ENCODE measurements around the gene CERS6. TPM values are rescaled to one million over a fixed set of nuclear protein-coding genes. Genes with fewer than 3 reads are reported as not detected.

CERS6 gene
- total and polyA plus RNA-seq, 10 of the 15 experiments (the other 5 are each of a cell fraction or from before 2014, with no cell fraction given), result 1.3 to 20.4 (median 14.1) TPM

GRCh38 chr2:168424112-168424951 is 31.7 kb upstream of the CERS6 start:
- no peak for FAIRE-seq
- CTCF ChIA-PET, result no interaction called here
- BruUV-seq (replicated peaks), result no TSS peak
- Histone ChIP-seq H3K27ac (ENCODE audit: control insufficient read depth, insufficient read depth) (no peak overlapping the region), H3K36me3 (ENCODE audit: control insufficient read depth in 2 of 2, insufficient read depth in 2 of 2, low read length in 1 of 2) (no peaks in the 10 kb centered on the region), H2AFZ (ENCODE audit: control insufficient read depth, low read depth, low read length) (no peak overlapping the region), H3K4me2 (ENCODE audit: control insufficient read depth, insufficient read depth) (no peak overlapping the region), H3K9me3 (replicated peaks; ENCODE audit: control insufficient read depth, insufficient read depth, low read length) (peaks cover 2% of the 10 kb centered on the region; the same call in 2 of the 3 replicates), H3K27me3 (replicated peaks in 1 of 2; ENCODE audit: control insufficient read depth in 2 of 2, insufficient read depth in 2 of 2, low read length in 1 of 2) (no peaks in the 10 kb centered on the region), H3K4me1 (ENCODE audit: control insufficient read depth, insufficient read depth, low read length) (no peaks in the 10 kb centered on the region; the same call in 1 of the 2 replicates), H3K9ac (ENCODE audit: control insufficient read depth, insufficient read depth, low read length) (no peak overlapping the region), H4K20me1 (ENCODE audit: control insufficient read depth, insufficient read depth) (no peaks in the 10 kb centered on the region), H3K79me2 (ENCODE audit: control insufficient read depth, insufficient read depth, low read length) (no peaks in the 10 kb centered on the region), H3K4me3 (no peak overlapping the region)
- RAD21 ChIA-PET (ENCODE audit: unreplicated experiment), result no interaction called here
- no peak for DNase-seq (ENCODE audit: low read depth, low spot score)
- POLR2A ChIA-PET, result no interaction called here
- no peak for TF ChIP-seq TCF7 (IDR thresholded peaks at IDR 0.05; ENCODE audit: borderline replicate concordance)
- TF ChIP-seq, protein P1, sequence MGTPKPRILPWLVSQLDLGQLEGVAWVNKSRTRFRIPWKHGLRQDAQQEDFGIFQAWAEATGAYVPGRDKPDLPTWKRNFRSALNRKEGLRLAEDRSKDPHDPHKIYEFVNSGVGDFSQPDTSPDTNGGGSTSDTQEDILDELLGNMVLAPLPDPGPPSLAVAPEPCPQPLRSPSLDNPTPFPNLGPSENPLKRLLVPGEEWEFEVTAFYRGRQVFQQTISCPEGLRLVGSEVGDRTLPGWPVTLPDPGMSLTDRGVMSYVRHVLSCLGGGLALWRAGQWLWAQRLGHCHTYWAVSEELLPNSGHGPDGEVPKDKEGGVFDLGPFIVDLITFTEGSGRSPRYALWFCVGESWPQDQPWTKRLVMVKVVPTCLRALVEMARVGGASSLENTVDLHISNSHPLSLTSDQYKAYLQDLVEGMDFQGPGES (IDR thresholded peaks at IDR 0.05), result no peak
- TF ChIP-seq RBBP5 (conservative IDR thresholded peaks at IDR 0.05), result no peak
- TF ChIP-seq ZNF274 (IDR thresholded peaks at IDR 0.05; ENCODE audit: insufficient read depth, insufficient read length), result no peak
- no peak for TF ChIP-seq CBX3 (IDR thresholded peaks at IDR 0.05; ENCODE audit: borderline replicate concordance, low read depth)
- 0% methylated on average over 2 of the region's 2 CpGs for WGBS (ENCODE audit: insufficient coverage, insufficient replicate concordance, low lambda C conversion rate, missing lambda C conversion rate)
- in situ Hi-C loops (cut with MboI) (no loop called here), intact Hi-C loops (cut with micrococcal nuclease; ENCODE audit: unreplicated experiment) (loop anchor here (5.0 kb wide), 1 partner anchor 68 kb away; no protein-coding TSS in a partner anchor)
- SMC1A ChIA-PET (ENCODE audit: uncharacterized antibody, unreplicated experiment), result no interaction called here
- peak; percentile 28; the same call in 1 of the 3 replicates for ATAC-seq

GRCh38 chr2:168424971-168425370 is 31.1 kb upstream of the CERS6 start:
- in situ Hi-C loops (cut with MboI) (no loop called here), intact Hi-C loops (cut with micrococcal nuclease; ENCODE audit: unreplicated experiment) (loop anchor here (5.0 kb wide), 1 partner anchor 67 kb away; no protein-coding TSS in a partner anchor)
- H3K27me3 ChIP-seq (replicated peaks in 1 of 2; ENCODE audit: control insufficient read depth in 2 of 2, insufficient read depth in 2 of 2, low read length in 1 of 2), result no peaks in the 10 kb centered on the region
- no peak overlapping the region for H3K9ac ChIP-seq (ENCODE audit: control insufficient read depth, insufficient read depth, low read length)
- H3K4me2 ChIP-seq (ENCODE audit: control insufficient read depth, insufficient read depth), result no peak overlapping the region
- ChIA-PET CTCF (no interaction called here), POLR2A (interaction anchor here (0.7 kb wide), 1 partner anchor 11 kb away, joined by 5 read pairs; no protein-coding TSS in a partner anchor), SMC1A (ENCODE audit: uncharacterized antibody, unreplicated experiment) (no interaction called here), RAD21 (ENCODE audit: unreplicated experiment) (no interaction called here)
- H3K4me1 ChIP-seq (ENCODE audit: control insufficient read depth, insufficient read depth, low read length), result no peaks in the 10 kb centered on the region; the same call in 1 of the 2 replicates
- H3K4me3 ChIP-seq, result no peak overlapping the region
- no peaks in the 10 kb centered on the region for H3K79me2 ChIP-seq (ENCODE audit: control insufficient read depth, insufficient read depth, low read length)
- H3K9me3 ChIP-seq (replicated peaks; ENCODE audit: control insufficient read depth, insufficient read depth, low read length), result peaks cover 2% of the 10 kb centered on the region; the same call in 2 of the 3 replicates
- no TSS peak for BruUV-seq (replicated peaks)
- no peak overlapping the region for H2AFZ ChIP-seq (ENCODE audit: control insufficient read depth, low read depth, low read length)
- TF ChIP-seq, protein P2, sequence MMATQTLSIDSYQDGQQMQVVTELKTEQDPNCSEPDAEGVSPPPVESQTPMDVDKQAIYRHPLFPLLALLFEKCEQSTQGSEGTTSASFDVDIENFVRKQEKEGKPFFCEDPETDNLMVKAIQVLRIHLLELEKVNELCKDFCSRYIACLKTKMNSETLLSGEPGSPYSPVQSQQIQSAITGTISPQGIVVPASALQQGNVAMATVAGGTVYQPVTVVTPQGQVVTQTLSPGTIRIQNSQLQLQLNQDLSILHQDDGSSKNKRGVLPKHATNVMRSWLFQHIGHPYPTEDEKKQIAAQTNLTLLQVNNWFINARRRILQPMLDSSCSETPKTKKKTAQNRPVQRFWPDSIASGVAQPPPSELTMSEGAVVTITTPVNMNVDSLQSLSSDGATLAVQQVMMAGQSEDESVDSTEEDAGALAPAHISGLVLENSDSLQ (IDR thresholded peaks at IDR 0.05), result no peak
- TF ChIP-seq, protein P3, sequence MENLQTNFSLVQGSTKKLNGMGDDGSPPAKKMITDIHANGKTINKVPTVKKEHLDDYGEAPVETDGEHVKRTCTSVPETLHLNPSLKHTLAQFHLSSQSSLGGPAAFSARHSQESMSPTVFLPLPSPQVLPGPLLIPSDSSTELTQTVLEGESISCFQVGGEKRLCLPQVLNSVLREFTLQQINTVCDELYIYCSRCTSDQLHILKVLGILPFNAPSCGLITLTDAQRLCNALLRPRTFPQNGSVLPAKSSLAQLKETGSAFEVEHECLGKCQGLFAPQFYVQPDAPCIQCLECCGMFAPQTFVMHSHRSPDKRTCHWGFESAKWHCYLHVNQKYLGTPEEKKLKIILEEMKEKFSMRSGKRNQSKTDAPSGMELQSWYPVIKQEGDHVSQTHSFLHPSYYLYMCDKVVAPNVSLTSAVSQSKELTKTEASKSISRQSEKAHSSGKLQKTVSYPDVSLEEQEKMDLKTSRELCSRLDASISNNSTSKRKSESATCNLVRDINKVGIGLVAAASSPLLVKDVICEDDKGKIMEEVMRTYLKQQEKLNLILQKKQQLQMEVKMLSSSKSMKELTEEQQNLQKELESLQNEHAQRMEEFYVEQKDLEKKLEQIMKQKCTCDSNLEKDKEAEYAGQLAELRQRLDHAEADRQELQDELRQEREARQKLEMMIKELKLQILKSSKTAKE (IDR thresholded peaks at IDR 0.05; ENCODE audit: low read depth, poor library complexity, severe bottlenecking), result no peak
- no peak for TF ChIP-seq ZNF384 (IDR thresholded peaks at IDR 0.05; ENCODE audit: borderline replicate concordance, low read depth, low read length)
- no peak for TF ChIP-seq IKZF1 (conservative IDR thresholded peaks at IDR 0.05)
- no peak for TF ChIP-seq MEF2A (IDR thresholded peaks at IDR 0.05; ENCODE audit: insufficient read depth, low read depth, low read length)
- TF ChIP-seq PML (IDR thresholded peaks at IDR 0.05; ENCODE audit: low read length), result no peak
- no peak for TF ChIP-seq EZH2 (IDR thresholded peaks at IDR 0.05; ENCODE audit: borderline replicate concordance, control insufficient read depth, low read depth, low read length)
- H4K20me1 ChIP-seq (ENCODE audit: control insufficient read depth, insufficient read depth), result no peaks in the 10 kb centered on the region
- no peaks in the 10 kb centered on the region for H3K36me3 ChIP-seq (ENCODE audit: control insufficient read depth in 2 of 2, insufficient read depth in 2 of 2, low read length in 1 of 2)
- DNase-seq (ENCODE audit: low read depth, low spot score) (no peak), ATAC-seq (no peak), FAIRE-seq (no peak)
- H3K27ac ChIP-seq (ENCODE audit: control insufficient read depth, insufficient read depth), result no peak overlapping the region
- 53% methylated on average over 3 of the region's 3 CpGs for WGBS (ENCODE audit: insufficient coverage, insufficient replicate concordance, low lambda C conversion rate, missing lambda C conversion rate)

Data from GM12878 (cell line).